GM19043 (cell line): ENCODE data around the gene PTPRK.
"Not testable (repeated sequence)": the region's sequence is repeated elsewhere in the genome, so short reads cannot be mapped to it uniquely, and the experiment has no call there.

ENCODE experiments used
- ATAC-seq: cut with Tn5 transposase; IDR thresholded peaks from one replicate; pipeline ENCODE4 v1.9.1; 2021; ENCODE audit warnings: low read depth; ENCODE audit not compliant: unreplicated experiment

Gene PTPRK

DNA sequence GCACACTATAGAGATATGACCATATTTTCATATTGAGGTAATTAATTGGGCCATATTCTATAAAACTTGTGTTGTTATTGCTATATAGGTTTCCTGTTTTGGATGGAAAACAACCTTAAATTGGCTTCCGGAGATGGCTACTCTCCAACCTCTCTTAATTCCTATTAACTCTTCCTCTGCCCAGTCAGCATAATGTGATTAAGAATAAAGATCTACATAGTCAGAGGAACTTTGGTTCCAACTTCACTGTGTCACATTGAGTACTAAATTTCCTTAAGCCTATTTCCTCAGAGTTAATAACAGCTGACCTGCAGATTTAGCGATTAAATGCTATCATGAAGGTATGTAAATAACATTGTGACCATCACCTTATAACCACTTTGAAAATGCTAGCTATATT is 67.7 kb downstream of the PTPRK start:
- no peak for ATAC-seq

DNA sequence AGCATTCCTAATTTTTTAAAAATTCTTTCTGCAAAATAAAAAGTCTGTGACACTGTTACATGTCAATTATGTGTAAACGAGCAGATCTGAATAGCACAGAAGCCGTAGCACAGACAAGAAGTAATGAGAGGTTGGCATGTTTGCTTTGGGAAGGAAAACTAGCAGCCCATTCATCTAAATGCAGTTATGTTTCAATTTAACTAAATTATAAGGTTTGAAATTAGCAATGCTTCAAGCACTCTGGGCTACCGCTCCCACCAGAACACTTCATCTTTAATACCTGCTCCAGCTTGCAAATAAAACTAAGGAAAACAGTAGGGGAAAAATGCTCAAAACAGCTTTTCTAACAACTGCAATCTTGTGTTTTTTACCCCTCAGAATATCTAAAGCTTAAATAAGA is 73.9 kb downstream of the PTPRK start:
- no peak for ATAC-seq

DNA sequence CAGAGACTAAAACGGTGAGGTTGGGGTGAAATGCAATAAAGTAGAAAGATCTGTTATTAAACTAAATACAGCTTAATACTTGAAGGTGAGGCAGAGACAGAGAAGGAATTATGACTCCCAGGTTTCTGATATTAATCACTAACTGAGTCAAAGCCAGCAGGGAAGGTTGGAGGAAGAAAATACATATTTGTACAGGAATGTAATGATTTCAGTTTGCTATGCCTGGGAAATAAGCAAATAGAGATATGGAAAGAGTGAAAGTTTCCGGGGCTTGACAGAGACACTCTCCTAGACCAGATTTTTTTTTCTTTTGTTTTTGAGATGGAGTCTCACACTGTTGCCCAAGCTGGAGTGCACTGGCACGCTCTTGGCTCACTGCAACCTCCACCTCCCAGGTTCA is 76.8 kb downstream of the PTPRK start:
- no peak for ATAC-seq

- no peak for ATAC-seq
Measured at GRCh38 chr6:128439627-128440026, 80.8 kb downstream of the PTPRK start.

- ATAC-seq, result no peak
Measured at GRCh38 chr6:128438393-128438792, 82.0 kb downstream of the PTPRK start.

DNA sequence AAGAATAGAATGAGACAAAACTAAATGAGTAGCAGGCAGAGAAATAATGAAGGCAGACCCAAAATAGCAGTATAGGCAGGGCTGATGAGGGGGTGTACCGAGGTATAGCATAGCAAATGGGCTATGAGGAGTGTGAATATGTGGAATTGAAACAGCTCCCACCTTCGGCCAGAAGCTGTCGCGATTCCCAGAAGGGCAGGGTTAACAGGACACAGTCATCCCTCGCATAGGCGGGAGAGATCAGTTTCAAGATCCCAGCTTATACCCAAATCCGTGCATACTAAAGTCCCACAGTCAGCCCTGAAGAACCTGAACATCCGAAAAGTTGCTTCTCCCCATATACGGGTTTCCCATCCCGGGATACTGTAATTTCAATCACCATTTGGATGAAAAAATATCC is 82.7 kb downstream of the PTPRK start:
- no peak for ATAC-seq

GRCh38 chr6:128434752-128435151 is 85.6 kb downstream of the PTPRK start:
- not testable (repeated sequence) for ATAC-seq

DNA sequence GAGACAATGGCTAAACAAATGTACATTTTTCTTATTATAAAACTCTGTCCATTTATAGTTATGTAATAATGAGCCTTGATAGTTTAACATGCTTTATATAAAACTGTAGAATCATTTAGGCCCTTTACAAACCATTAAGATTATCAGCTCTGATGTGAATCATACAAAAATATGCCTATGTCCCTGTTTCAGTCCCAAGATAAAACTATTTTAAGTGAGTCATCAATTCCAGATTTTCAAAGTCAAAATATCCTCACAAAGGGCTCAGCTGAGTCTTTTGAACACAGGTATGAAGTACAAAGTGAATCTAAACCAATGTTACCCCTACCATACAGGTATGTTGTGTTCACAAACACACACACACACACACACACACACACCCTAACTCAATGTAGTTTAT is 88.0 kb downstream of the PTPRK start:
- no peak for ATAC-seq

DNA sequence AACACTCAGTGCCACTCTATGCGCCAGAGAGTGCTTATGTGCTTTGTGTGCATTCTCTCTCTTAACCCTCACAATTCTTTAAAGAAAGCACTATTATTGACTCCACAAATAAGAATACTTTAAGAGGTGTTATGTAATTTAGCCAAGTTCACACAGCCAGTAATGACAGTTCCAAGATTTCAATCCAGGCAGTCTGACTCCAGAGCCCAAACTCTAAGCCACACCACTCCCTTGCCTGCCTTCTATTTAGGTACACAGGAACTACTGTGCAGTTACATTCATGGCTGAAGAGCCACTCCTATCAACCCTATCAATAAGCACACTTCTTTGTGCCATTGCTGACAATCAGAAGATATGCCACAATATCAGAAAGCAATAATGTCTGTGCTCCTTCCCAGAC is 93.3 kb downstream of the PTPRK start:
- ATAC-seq, result no peak

GRCh38 chr6:128425856-128426255 is 94.5 kb downstream of the PTPRK start:
- ATAC-seq, result no peak

DNA sequence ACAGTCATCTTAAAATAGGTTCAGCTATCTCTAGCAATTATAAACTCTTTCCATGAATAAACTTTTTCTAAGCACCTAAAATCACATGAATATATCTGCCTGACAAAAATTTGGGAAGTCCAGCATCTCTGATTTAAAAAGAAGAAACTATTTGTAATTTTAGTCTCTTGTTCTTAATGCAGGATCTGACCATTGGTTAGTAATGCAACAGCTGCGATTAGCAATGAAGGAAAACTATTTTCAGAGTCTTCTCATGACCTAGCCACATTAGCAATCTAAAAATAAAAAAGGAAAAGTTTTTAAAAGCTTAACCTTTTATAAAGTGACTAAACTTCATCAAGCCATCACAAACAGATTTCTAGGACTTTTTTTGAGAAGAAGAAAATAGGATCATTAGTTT is 97.5 kb downstream of the PTPRK start:
- ATAC-seq, result no peak

DNA sequence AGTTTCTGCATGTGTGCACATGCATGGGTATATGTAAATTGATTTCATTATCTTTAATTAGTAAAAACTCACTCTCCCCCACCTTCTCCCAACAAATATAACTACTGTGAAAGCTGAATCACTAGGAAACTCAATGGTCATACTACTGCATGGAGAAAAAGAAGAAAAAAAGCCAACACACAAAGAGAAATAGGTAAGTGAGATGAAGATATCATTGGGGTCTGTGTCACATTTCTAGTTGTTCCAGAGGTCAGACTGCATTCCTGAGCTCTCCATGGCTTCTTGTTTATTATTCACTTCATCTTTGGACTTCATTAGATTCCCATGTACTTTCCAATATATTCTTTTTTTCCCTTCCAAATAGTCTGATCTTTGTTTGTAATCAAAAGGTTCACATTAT is 98.2 kb downstream of the PTPRK start:
- no peak for ATAC-seq

DNA sequence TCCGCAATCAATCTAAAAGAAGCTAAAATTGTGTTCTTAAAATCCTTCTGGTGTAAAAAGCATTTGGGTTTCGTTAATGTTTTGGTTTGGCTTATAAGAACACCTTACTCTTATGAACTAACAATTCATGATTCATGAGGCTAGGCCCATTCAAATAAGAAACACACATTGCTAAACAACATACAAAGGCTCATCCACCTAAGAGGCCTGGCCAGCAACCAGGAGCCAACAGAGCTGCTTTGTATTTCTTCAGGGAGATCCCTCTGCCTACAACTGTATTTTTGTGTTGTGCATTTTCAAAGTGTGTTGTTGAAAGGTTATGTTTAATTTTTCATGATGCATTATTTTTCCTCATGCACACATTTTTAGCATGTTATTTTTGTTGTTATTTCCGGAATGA is 98.6 kb downstream of the PTPRK start:
- ATAC-seq, result no peak

DNA sequence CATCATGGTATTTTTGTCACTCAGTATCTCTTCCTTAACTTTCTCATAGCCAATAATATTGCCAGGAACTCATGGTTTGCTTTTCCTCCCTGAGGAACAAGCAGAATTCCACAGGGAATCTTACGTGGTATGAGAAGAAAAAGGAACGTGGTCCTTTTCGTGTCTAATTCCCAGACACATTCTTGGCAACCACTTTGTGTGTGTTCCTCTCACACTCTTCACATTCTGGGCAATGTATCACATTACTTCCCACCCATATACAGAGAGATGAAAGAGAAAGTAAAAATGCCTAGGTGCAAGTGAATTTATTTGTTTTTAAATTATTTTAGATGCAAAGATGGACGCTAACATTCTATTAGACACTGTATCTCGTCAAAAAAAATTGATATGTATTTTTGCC is 102.7 kb downstream of the PTPRK start:
- ATAC-seq, result no peak

DNA sequence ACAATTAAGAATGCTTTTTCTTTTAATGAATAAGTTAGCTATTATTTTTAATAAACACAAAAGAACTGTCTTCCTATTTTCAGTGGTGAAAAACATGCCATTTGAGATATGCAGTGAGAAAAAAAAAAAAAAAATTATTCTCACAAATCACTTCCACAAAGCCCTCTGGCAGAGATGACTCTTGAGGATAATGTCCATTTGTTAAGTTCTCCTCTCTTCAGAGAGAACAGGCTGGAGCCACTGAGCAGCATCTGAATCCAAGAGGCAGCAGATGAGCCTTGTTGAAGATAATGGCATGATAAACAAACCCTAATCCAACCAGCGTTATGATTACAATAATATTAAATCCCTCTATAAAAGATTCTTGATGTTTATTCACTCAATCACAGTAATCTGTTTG is 105.0 kb downstream of the PTPRK start:
- no peak for ATAC-seq

GRCh38 chr6:128414943-128415342 is 105.5 kb downstream of the PTPRK start:
- no peak for ATAC-seq

DNA sequence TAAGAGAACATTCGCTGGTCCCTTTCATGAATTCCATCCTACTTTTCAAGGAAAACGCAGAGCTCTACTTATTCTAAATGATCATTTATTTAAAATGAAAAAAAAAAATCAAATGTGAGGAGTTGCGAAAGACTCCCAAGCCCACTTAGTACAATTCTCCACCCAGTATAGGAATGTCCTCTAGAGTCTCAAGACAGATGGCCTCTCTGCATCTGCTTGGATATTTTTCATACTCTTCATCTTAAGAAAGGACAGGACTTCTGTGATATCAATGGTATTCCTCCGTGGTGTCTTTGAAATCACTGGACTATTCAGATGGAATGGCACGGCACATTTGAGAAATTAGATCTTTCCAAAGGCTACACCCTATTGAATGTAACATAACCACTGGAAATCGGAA is 107.1 kb downstream of the PTPRK start:
- no peak for ATAC-seq

- ATAC-seq, result no peak
Measured at GRCh38 chr6:128412680-128413079, 107.7 kb downstream of the PTPRK start.

- no peak for ATAC-seq
Measured at GRCh38 chr6:128410584-128410983, 109.8 kb downstream of the PTPRK start.

GRCh38 chr6:128409003-128409402 is 111.4 kb downstream of the PTPRK start:
- no peak for ATAC-seq

DNA sequence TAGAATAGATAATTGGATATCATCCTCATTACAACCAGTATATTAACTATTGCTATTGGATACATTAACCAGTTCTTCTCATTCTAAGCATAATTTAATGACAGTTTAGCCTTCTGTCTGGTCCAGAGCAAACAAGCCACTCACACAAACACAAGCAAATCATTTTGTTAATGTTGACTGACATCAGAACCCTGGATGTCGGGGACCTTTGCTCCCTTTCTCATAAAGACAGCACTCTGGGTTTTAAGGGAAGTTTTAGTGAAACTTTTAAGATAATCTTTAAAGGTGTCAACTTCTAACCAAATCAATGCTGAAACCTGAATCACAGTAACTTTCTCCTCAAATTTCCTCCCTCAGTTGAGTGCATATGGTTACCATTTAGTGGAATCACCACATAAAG is 113.9 kb downstream of the PTPRK start:
- ATAC-seq, result no peak

DNA sequence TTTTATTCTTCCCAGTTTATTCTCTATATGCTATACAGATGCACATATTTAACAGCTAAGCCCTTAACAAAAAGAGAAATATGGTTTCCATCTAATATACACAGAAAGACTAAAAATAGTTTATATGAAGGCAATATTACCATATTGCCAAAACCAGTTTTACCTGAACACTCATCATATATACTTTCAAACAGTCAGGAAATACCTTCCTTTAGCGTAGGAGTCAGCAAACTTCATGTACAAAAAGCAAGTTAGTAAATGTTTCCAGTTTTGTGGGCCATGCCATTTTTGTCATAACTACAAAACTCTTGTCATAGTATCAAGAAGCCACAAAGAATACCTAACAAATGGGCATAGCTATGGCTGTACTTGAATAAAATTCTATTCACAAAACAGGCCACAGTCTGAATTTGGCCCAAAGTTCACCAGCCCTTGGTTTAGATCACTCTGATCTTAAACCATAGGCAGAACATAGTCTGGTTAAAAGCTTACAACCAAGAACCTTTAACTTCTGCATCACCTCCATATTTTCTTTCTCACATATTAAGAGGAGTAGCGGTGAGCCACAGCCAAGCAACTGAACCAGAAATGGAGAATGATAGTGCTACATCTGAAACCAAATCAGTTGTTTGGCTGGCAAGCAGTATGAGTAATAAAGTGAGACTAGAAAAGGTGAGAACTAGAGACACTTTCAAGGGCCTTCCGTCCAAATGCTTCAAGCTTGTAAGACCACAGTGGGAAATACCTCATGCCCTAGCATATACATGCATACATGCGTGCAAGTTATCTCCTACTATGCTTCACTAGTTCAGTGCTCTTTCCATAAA is 116.6 kb downstream of the PTPRK start:
- ATAC-seq, result no peak

DNA sequence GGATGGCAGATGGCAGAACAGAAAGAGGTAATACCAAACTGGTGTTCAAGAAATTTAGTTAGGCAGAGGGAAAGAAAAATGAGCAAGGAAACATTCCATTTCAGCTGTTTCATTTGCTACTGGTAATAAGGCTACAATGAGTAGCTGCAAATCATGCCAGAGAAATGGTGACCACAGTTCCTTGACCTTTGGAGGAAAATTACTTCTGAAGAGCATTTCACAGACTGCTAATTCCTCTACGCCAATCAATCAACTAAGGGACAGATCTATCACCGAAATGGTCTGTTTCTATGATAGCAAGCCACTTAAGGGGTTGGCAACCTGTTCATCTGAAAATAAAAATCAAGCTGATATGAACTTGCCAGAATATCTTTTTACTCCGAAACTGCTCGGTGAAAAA is 119.5 kb downstream of the PTPRK start:
- no peak for ATAC-seq
